Cerebellar nuclear complex (tissue), 1 donor: ENCODE results near the gene UPK3A.

Source experiments
- DNase-seq, 2 experiments: peaks; one replicate each; lab custom pipeline; 2025; lab: John Stamatoyannopoulos, UW

UPK3A gene

GRCh38 chr22:45329530-45329936 is 44.8 kb downstream of the UPK3A start:
- DNase-seq = peak in 1 of 2 experiments; percentile 6

- no peak for DNase-seq
Observed at GRCh38 chr22:45330548-45330947, 45.8 kb downstream of the UPK3A start.

- DNase-seq = no peak
Observed at GRCh38 chr22:45331486-45331885, 46.7 kb downstream of the UPK3A start.

- no peak for DNase-seq
Observed at GRCh38 chr22:45332001-45332400, 47.3 kb downstream of the UPK3A start.

- DNase-seq = no peak
Observed at GRCh38 chr22:45334068-45334467, 49.3 kb downstream of the UPK3A start.

- DNase-seq = peak in 1 of 2 experiments; percentile 80
Observed at GRCh38 chr22:45334528-45334927, 49.8 kb downstream of the UPK3A start.

- peak in 1 of 2 experiments; percentile 84 for DNase-seq
Observed at GRCh38 chr22:45335021-45335818, 50.5 kb downstream of the UPK3A start.

GRCh38 chr22:45335854-45336522 is 51.2 kb downstream of the UPK3A start:
- DNase-seq = no peak

- DNase-seq = no peak
Observed at GRCh38 chr22:45336971-45337431, 52.3 kb downstream of the UPK3A start.

- no peak for DNase-seq
Observed at GRCh38 chr22:45337536-45337935, 52.8 kb downstream of the UPK3A start.

GRCh38 chr22:45338795-45339194 is 54.0 kb downstream of the UPK3A start:
- no peak for DNase-seq

GRCh38 chr22:45340323-45340722 is 55.6 kb downstream of the UPK3A start:
- no peak for DNase-seq

- no peak for DNase-seq
Observed at GRCh38 chr22:45341498-45341897, 56.7 kb downstream of the UPK3A start.

- DNase-seq = no peak
Observed at GRCh38 chr22:45343143-45343542, 58.4 kb downstream of the UPK3A start.

GRCh38 chr22:45344334-45344733 is 59.6 kb downstream of the UPK3A start:
- DNase-seq = no peak
